SK-N-SH (cell line): ENCODE data around the gene SKA1. TPM values are rescaled to one million over a fixed set of nuclear protein-coding genes. Genes with fewer than 3 reads are reported as not detected.

Experiments
- CTCF ChIA-PET: fragments of 300-600, 350-600 bp; formaldehyde crosslinking; extraction: SDS; loops from one replicate; lab custom pipeline; 2021; lab: Yijun Ruan, JAX
- POLR2A ChIA-PET: fragments of 350-600 bp; sonication (Branson Sonifier 250); formaldehyde crosslinking; extraction: SDS; loops from one replicate; lab custom pipeline; 2020; ENCODE audit warnings: antibody characterized with exemption, inconsistent platforms; lab: Yijun Ruan, JAX
- DNase-seq: peaks from one replicate; pipeline ENCODE4 v3.0.0; 2012
- H2AFZ ChIP-seq: fragments of 200-600 bp; sonication (generic); 2 replicates; pipeline ENCODE4 v1.8.1; 2016; ENCODE audit warnings: antibody characterized with exemption, mild to moderate bottlenecking, low read depth
- H3F3A ChIP-seq: fragments of 200-600 bp; sonication (generic); replicated peaks from 2 replicates; pipeline ENCODE3; 2016; ENCODE audit warnings: antibody characterized with exemption, mild to moderate bottlenecking; ENCODE audit not compliant: insufficient read depth
- H3K27ac ChIP-seq, 2 experiments: fragments of 200-500 bp in 1 of 2; fragments of 200-600 bp in 1 of 2; sonication (Bioruptor generic) in 1 of 2; sonication (generic), shearing (Covaris generic) in 1 of 2; 2 replicates each; pipeline versions ENCODE4 v1.5.1 to v1.6.1; 2014 to 2016; ENCODE audit warnings: low read depth in 2 of 2, inconsistent platforms in 1 of 2, low read length in 1 of 2, mild to moderate bottlenecking in 1 of 2, mixed read lengths in 1 of 2
- H3K27me3 ChIP-seq: fragments of 200-600 bp; sonication (generic), shearing (Covaris generic); 2 replicates; pipeline ENCODE4 v1.6.1; 2016; ENCODE audit warnings: mixed run types; ENCODE audit not compliant: insufficient read depth
- H3K36me3 ChIP-seq, 2 experiments: fragments of 200-500 bp in 1 of 2; fragments of 200-600 bp in 1 of 2; sonication (Bioruptor generic) in 1 of 2; sonication (generic) in 1 of 2; replicated peaks in 1 of 2; 2 replicates each; pipeline versions ENCODE3 to v1.5.1; 2014 to 2016; ENCODE audit warnings: low read length in 1 of 2, mild to moderate bottlenecking in 1 of 2; ENCODE audit not compliant: insufficient read depth in 2 of 2, control insufficient read depth in 1 of 2
- H3K4me1 ChIP-seq, 2 experiments: fragments of 200-500 bp in 1 of 2; fragments of 200-600 bp in 1 of 2; sonication (Bioruptor generic) in 1 of 2; sonication (generic), shearing (Covaris generic) in 1 of 2; 2 replicates each; pipeline versions ENCODE4 v1.5.1 to v1.6.1; 2014 to 2016; ENCODE audit warnings: low read depth in 1 of 2, low read length in 1 of 2, mixed run types in 1 of 2; ENCODE audit not compliant: insufficient read depth in 2 of 2, control insufficient read depth in 1 of 2
- H3K4me2 ChIP-seq: fragments of 200-600 bp; sonication (generic), shearing (Covaris generic); 2 replicates; pipeline ENCODE4 v1.6.1; 2017; ENCODE audit warnings: mixed run types
- H3K4me3 ChIP-seq, 2 experiments: fragments of 200-500 bp in 1 of 2; fragments of 200-600 bp in 1 of 2; sonication (Bioruptor generic) in 1 of 2; sonication (generic), shearing (Covaris generic) in 1 of 2; 2 replicates each; pipeline versions ENCODE4 v1.5.1 to v1.8.1; 2014 to 2016; ENCODE audit warnings: low read depth in 2 of 2, inconsistent platforms in 1 of 2, low read length in 1 of 2, mild to moderate bottlenecking in 1 of 2, mixed read lengths in 1 of 2, moderate library complexity in 1 of 2
- H3K79me2 ChIP-seq: fragments of 200-600 bp; sonication (generic); 2 replicates; pipeline ENCODE4 v1.8.1; 2017; ENCODE audit warnings: mild to moderate bottlenecking; ENCODE audit not compliant: insufficient read depth
- H3K9ac ChIP-seq: fragments of 200-600 bp; sonication (generic); 2 replicates; pipeline ENCODE4 v1.6.1; 2017; ENCODE audit warnings: mixed run types
- H3K9me2 ChIP-seq: fragments of 200-600 bp; sonication (generic); 2 replicates; pipeline ENCODE4 v1.6.1; 2017; ENCODE audit warnings: mixed run types
- H3K9me3 ChIP-seq: fragments of 200-600 bp; sonication (generic); 2 replicates; pipeline ENCODE4 v1.6.1; 2017; ENCODE audit warnings: mixed run types, mild to moderate bottlenecking, moderate library complexity
- H4K20me1 ChIP-seq: fragments of 200-600 bp; sonication (generic); 2 replicates; pipeline ENCODE4 v1.6.1; 2017; ENCODE audit warnings: mild to moderate bottlenecking, mixed run types; ENCODE audit not compliant: insufficient read depth
- EZH2phosphoT487 ChIP-seq: fragments of 200-600 bp; sonication (generic); IDR thresholded peaks from 2 replicates; pipeline ENCODE4 v1.6.1; 2017; ENCODE audit warnings: low read depth, mixed run types, mild to moderate bottlenecking, antibody characterized with exemption, moderate library complexity, borderline replicate concordance
- FOSL2 ChIP-seq: IDR thresholded peaks from 2 replicates; pipeline ENCODE4 v1.4.0; 2012; ENCODE audit warnings: low read depth, mild to moderate bottlenecking, moderate library complexity, borderline replicate concordance
- FOXM1 ChIP-seq: IDR thresholded peaks from 2 replicates; pipeline ENCODE4 v1.4.0; 2012; ENCODE audit warnings: low read depth, mild to moderate bottlenecking
- IRF3 ChIP-seq: fragments of 150-350 bp; IDR thresholded peaks from 2 replicates; pipeline ENCODE4 v1.6.1; 2016; ENCODE audit warnings: mild to moderate bottlenecking, low read depth, low read length
- JUND ChIP-seq: IDR thresholded peaks from 2 replicates; pipeline ENCODE4 v1.4.0; 2012
- MXI1 ChIP-seq: IDR thresholded peaks from 2 replicates; pipeline ENCODE4 v1.6.1; 2012; ENCODE audit warnings: mild to moderate bottlenecking, low read depth, low read length, improper control_type of control experiment
- NFIC ChIP-seq: IDR thresholded peaks from 2 replicates; pipeline ENCODE4 v1.4.0; 2012; ENCODE audit warnings: borderline replicate concordance
- RCOR1 ChIP-seq: fragments of 150-350 bp; IDR thresholded peaks from 2 replicates; pipeline ENCODE4 v1.6.1; 2017; ENCODE audit warnings: antibody characterized with exemption, low read length
- REST ChIP-seq: IDR thresholded peaks from 2 replicates; pipeline ENCODE4 v1.6.1; 2012; ENCODE audit warnings: mild to moderate bottlenecking, low read depth, low read length, moderate library complexity
- RXRA ChIP-seq: IDR thresholded peaks from 2 replicates; pipeline ENCODE4 v1.4.0; 2012; ENCODE audit warnings: low read depth, mild to moderate bottlenecking, borderline replicate concordance
- SIN3A ChIP-seq: IDR thresholded peaks from 2 replicates; pipeline ENCODE4 v1.6.1; 2012; ENCODE audit warnings: low read depth, mild to moderate bottlenecking, low read length, moderate library complexity, borderline replicate concordance
- TCF12 ChIP-seq: IDR thresholded peaks from 2 replicates; pipeline ENCODE4 v1.4.0; 2012
- TEAD4 ChIP-seq: IDR thresholded peaks from 2 replicates; pipeline ENCODE4 v1.4.0; 2012; ENCODE audit warnings: mild to moderate bottlenecking, borderline replicate concordance; ENCODE audit not compliant: insufficient read depth
- YY1 ChIP-seq: IDR thresholded peaks from 2 replicates; pipeline ENCODE4 v1.4.0; 2012; ENCODE audit warnings: low read depth, mild to moderate bottlenecking
- ZBTB33 ChIP-seq: IDR thresholded peaks from 2 replicates; pipeline ENCODE4 v1.4.0; 2012; ENCODE audit warnings: low read depth, borderline replicate concordance
- WGBS: methylation state at CpG from one replicate; pipeline ENCODE4 v1.1.6; 2017; ENCODE audit warnings: low lambda C conversion rate; 5-methylcytosine and 5-hydroxymethylcytosine counted together
- polyA plus RNA-seq, 3 experiments: library from polyadenylated mRNA; depleted of rRNA; stranded (reverse); fragments of >200 nt; gene quantifications; 2 replicates each; pipeline ENCODE4 v1.2.3, GENCODE V29; 2012
- TF ChIP-seq, protein P1 (sequence below): IDR thresholded peaks from 2 replicates; pipeline ENCODE4 v1.4.0; 2012; ENCODE audit warnings: low read depth

The SKA1 gene
- polyA plus RNA-seq, 1 of the 3 experiments (the other 2 are of a cell fraction), result 4.5 TPM

GRCh38 chr18:50397023-50397422 is 22.2 kb downstream of the SKA1 start:
- Histone ChIP-seq H3K36me3 (no peaks in the 10 kb centered on the region), H3F3A (no peaks in the 10 kb centered on the region), H3K4me2 (no peak overlapping the region), H3K9me3 (no peaks in the 10 kb centered on the region), H3K9me2 (no peaks in the 10 kb centered on the region), H3K27ac (no peak overlapping the region), H3K27me3 (no peaks in the 10 kb centered on the region), H3K79me2 (no peaks in the 10 kb centered on the region), H2AFZ (no peak overlapping the region), H3K4me3 (no peak overlapping the region), H4K20me1 (no peaks in the 10 kb centered on the region), H3K4me1 (peaks cover 0 to 8% of the 10 kb centered on the region in 2 experiments; a peak in 2 of 4 replicates), H3K9ac (no peak overlapping the region)
- no peak for TF ChIP-seq IRF3
- TF ChIP-seq TCF12, result no peak
- no peak for TF ChIP-seq EZH2phosphoT487
- no peak for TF ChIP-seq YY1
- TF ChIP-seq TEAD4, result no peak
- no peak for TF ChIP-seq MXI1
- TF ChIP-seq SIN3A, result no peak
- CTCF ChIA-PET, result no interaction called here
- WGBS, result 98% methylated on average over 4 of the region's 4 CpGs
- no peak for DNase-seq
- POLR2A ChIA-PET, result no interaction called here

- H3K4me2 ChIP-seq, result no peak overlapping the region
Observed at GRCh38 chr18:50398099-50398498, 23.3 kb downstream of the SKA1 start.

More at GRCh38 chr18:50398099-50398498, 23.3 kb downstream of the SKA1 start:
- ChIA-PET CTCF (no interaction called here), POLR2A (no interaction called here)
- Histone ChIP-seq H3F3A (no peaks in the 10 kb centered on the region), H3K27me3 (no peaks in the 10 kb centered on the region), H3K36me3 (no peaks in the 10 kb centered on the region), H3K79me2 (no peaks in the 10 kb centered on the region), H3K4me1 (peaks cover 0 to 8% of the 10 kb centered on the region in 2 experiments; a peak in 2 of 4 replicates), H3K4me3 (no peak overlapping the region), H4K20me1 (no peaks in the 10 kb centered on the region), H3K9me3 (no peaks in the 10 kb centered on the region), H2AFZ (no peak overlapping the region), H3K27ac (no peak overlapping the region), H3K9me2 (no peaks in the 10 kb centered on the region), H3K9ac (no peak overlapping the region)
- 94% methylated on average over 10 of the region's 10 CpGs for WGBS
- no peak for DNase-seq
- TF ChIP-seq REST, result no peak
- no peak for TF ChIP-seq RXRA
- no peak for TF ChIP-seq JUND
- TF ChIP-seq NFIC, result no peak
- TF ChIP-seq FOSL2, result no peak
- TF ChIP-seq FOXM1, result no peak
- TF ChIP-seq, protein P1, sequence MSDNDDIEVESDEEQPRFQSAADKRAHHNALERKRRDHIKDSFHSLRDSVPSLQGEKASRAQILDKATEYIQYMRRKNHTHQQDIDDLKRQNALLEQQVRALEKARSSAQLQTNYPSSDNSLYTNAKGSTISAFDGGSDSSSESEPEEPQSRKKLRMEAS, result no peak
- no peak for TF ChIP-seq EZH2phosphoT487
- no peak for TF ChIP-seq RCOR1
- no peak for TF ChIP-seq YY1
- no peak for TF ChIP-seq ZBTB33
